ENCODE data around the gene ZDBF2.
"Not testable (repeated sequence)": the region's sequence is repeated elsewhere in the genome, so short reads cannot be mapped to it uniquely, and the experiment has no call there.

The ZDBF2 gene

DNA sequence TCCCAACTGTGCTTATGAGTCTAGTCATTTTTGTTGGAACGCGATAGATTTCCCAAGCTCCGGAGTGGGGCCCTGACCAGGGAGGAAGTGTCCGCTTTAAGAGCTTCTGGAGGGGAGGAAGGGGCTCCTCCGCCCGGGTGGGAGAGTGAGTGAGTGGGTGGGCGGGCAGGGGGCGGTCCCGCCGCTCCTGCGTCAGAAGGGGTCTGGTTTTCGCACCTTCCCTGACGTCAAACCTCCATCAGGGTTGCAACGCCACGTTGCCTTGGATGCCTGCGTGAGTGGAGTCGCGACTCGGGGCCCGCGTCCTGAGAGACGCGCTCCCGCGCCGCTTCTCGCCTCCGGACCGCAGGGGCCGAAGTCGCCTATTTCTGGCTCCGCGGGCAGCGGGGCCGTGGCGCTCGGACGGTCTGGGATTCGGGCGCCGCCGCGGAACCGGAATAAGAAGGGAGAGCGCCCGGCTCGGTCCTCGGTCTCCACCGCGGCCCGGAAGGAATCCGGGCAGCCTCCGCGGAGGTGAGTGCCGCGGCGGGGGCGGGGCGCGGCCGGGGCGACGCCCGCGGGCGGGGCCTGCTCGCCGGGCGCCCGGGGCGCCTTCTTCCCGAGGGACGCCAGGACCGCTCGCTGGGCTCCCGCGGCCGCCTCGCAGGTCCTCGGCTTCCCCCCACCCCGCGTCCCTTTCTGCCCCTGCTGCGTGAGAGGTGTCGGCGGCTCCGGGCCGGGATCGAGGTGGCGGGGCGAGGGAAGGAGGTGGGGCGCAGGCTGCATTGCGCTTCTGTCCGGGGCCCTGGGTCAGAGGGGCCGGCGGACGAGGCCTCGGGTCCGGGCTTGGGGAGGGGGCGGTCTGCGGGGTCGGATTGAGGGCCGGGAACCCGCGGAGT lies at the start of gene ZDBF2:
ZDBF2 (plus strand) TSS at position 230 of the 878 bp plus-strand sequence. CDS start 7,187 bp downstream, outside the sequence.
- peak; percentile 58 for DNase-seq

DNA sequence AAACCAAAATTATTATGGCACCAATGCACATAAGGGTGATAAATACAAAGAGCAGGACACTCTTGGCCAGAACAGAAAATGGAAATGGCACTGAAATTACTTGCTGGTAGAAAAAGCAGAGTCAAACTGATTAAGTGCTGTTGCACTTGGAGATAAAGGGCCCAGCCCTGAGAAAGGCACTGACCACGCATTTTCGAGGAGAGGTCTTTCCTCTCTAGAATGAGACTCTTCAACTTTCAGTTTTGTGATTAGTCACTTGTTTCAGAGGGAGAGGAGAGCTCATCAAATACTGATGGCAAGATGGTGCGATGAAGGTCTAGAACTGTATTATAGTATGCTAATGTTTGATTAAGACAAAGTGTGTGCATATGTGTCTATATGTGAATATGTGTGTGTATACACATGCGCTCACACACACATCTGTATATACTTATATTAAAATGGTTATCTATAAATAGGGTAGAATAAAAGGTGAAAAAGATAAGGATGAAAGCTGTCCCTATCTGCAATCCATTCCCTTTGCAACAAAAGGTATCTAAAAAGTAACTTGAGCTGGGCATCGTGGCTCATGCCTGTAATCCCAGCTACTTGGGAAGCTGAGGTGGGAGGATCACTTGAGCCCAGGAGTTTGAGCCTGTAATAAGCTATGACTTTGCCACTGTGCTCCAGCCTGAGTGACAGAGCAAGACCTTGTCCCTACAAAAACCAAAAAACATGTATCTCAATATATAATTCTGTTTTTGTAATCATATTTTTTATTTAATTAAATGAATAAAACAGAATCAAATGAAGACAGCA lies 48.8 kb upstream of the ZDBF2 start:
- no peak for DNase-seq

DNA sequence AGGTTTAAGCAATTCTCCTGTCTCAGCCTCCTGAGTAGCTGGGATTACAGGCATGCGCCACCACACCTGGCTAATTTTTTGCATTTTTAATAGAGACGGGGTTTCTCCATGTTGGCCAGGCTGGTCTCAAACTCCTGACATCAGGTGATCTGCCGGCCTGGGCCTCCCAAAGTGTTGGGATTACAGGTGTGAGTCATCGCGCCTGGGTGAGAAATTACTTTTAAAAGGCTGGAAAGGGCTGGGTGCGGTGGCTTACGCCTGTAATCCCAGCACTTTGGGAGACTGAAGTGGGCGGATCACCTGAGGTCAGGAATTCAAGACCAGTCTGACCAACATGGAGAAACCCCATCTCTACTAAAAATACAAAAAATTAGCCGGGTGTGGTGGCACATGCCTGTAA lies 45.8 kb upstream of the ZDBF2 start:
- DNase-seq = not testable (repeated sequence)

DNA sequence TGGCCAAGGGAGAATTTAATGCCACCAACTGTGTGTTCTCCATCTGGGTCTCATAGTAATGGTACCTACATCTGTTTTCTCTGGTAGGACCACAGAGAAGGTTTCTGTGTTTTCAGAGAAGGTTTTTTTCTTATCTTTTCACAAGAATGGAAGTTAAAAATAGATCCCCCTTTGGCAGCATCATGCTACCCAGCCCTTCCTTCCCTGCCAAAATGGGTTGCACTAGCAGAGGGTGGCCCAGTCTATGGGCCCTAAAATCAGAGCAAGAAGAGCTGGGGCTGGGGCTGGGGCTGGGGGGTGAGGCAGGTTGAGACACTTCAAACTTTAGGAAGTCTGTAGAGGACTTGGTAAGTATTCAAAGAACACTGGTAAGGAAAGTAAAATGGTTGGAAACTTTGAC lies 44.8 kb upstream of the ZDBF2 start:
- DNase-seq = no peak

DNA sequence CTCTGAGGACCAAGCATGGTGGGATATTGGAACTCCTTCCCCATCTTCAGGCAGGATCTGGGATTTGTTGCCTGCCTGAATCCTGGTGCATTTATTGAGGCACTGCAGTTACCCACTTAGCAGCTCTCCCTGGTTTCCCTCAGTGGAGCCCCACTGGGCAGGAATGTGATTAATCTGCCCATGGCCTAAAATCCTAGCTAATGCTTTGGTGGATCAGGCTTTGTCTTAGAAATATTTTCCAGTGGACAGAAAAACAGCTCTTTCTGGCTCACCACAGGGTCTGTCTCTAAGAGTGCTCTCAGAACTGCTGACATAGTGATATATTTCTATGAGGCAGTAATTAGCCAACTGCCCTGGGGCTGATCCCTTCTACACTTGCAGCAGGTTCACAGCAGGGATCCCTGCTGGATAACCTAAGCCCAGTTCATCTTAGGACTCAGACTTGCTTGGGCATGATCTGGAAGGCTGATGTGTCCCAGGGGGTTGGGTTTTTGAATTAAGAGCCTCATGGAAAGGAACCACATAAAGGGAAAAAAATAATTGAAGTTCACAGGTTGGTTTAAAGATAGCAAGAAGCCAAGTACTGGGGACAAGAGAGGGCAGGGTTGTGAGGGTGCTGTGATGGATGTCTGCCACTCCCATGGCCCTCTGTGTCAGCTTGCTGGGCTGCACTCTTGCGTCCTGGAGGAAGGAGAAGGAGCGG lies 44.3 kb upstream of the ZDBF2 start:
- no peak for DNase-seq

DNA sequence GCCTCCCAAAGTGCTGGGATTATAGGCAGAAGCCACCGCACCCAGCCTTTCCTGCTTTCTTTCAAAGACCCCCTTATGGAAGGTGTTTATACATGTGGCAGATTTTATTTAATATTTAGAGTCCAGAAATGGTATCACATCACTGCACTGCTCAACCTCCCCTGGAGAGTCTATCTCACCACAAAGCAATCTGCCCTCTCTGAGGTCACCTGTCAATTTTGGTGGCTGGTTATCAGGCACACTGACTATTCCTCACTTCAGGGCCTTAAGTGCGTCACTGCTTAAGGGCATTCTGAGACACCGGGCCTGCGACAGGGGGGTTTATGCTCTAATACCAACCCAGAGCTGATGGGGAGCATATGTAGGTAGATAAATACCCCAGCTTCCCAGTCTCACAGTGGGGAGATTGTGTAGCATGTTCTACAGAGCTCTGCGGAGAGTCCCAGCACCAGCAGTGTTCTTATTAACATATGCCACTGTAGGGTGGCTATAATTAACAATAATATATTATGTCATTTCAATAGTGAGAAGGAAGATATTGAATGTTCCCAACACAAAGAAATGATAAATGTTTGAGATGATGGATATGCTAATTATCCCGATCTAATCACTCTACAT lies 42.7 kb upstream of the ZDBF2 start:
- no peak for DNase-seq

DNA sequence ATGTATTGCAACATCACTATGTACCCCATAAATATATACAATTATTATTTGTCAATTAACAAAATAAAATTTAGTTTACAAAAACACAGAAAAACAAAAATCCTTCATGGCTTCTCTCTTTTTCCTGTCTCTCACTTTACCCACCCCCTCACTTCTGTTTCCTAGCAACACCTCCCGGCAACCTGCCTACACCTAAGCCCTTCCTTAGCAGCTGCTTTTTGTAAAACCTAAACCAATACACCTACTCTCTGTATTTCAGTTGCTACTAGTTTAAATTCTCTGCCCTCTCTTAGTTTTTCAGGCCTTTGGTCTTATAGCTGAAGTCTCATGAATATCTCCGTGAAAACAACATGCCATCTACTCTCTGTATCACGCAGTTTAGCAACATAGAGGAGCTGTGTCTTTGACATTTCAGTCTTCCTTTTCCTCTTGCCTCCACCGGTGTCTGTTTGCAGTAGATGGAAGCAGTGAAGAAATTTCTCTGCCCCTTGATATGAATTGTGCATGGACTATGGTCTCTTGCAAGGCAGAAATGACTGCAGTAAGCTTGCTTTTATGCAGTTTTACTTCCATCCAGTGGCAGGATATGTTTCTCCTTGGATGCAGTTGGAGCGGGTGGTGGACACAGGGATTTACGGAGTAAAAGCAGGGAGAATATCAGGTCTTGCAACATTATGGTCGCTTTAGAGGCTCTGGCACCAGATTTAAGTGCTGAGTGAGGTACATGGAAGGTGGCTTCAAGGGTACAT lies 42.0 kb upstream of the ZDBF2 start:
- no peak for DNase-seq

DNA sequence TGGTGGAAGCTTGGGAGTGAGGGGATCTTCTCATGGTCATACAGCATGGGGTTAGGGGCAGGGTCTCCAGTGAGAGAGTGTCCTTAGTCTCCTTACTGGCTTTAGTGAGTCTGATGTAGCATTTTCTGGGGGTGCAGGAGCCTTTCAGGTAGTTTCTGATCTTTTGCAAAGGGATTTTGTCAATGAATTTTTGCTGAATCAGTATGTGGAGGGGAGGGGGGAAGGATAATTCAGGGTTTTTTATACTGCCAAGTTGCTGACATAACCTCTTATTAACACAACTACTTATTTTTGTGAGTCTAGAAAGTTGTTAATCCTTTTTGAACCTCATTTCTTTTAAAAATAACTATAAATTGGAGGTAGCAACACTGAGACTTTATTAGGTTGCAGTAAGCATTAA lies 35.3 kb upstream of the ZDBF2 start:
- no peak for DNase-seq

DNA sequence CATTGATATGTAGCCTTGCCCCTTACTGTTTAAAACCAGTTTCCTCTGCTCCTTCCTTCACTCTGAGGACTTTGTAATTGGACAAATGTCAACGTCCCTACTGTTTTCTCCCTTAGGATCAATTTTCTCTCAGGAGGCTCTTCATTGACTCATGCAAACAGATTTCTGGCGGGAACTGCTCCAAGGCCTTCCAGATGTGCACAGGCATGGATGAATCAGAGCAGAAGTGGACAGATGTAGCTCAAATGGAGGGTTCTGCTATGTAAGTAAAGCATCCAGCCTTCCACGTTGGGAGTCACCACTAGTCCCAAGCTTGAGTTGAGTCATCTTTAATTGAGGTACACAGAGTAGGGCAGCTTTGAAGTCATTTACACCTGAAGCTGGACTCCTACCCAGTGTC lies 34.1 kb upstream of the ZDBF2 start:
- no peak for DNase-seq

DNA sequence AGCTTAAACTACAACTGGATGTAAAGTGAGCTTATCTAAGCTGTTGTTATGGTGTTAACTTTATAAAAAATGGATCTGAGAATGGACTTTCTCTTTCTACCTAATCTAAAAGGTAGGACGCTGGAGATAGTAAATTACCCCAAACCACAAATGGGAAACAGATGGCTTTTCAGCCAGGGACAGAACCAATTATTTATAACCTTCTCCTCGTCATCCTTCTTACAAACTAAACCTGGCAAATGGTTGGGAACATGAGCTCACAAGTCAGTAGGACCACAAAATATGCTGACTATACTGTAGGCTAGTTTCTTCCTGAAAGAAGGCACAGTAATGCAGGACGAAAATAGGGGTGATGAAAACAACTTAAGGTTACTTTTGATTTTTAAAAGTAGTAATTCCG lies 32.7 kb upstream of the ZDBF2 start:
- DNase-seq = peak; percentile 14

DNA sequence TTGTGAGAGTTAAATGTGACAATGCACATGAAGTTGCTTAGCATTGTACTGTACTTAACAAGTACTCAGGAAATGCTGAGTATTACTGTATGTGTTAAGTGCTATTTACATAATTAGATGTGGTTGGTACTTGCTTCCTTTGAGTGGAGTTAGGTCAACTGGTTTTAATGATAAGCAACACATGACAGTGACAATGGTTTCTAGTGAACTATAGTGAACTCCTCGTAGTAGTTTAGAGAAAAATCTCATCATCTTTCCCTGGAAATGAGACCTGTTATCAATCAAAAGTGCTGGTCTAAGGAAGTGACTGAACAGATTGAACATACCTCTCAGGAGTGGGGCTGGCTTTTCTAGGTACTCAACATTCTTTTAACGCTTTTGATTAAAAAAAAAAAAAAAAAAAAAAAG lies 29.2 kb upstream of the ZDBF2 start:
- no peak for DNase-seq

DNA sequence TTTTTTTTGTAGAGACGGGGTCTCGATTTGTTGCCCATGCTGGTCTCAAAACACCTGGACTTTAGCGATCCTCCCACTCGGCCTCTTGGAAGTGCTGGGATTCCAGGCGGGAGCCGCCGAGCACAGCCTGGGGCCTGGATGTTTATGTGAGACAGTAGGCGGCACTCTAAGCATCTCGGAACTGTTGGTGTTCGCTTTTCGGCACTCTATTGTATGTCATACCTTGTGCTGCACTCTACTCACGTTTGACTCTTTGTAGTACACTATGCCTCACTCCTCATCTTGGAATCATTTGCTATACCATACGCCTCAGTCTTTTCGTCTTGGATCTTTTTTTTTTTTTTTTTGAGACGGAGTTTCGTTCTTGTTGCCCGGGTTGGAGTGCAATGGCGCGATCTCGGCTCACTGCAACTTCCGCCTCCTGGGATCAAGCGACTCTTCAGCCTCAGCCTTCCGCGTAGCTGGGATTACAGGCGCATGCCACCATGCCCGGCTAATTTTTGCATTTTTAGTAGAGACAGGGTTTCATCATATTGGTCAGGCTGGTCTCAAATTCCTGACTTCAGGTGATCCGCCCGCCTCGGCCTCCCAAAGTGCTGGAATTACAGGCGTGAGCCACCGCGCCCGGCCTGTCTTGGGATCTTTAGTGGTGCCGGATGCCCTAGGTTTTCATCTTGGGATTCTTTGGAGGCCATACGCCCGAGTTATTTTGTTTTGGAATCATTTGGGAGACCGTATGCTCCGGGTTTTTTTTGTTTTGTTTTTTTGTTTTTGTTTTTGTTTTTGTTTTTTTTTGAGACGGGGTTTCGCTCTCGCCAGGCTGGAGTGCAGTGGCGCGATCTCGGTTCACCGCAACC lies 24.2 kb upstream of the ZDBF2 start:
- peak; percentile 3 for DNase-seq

DNA sequence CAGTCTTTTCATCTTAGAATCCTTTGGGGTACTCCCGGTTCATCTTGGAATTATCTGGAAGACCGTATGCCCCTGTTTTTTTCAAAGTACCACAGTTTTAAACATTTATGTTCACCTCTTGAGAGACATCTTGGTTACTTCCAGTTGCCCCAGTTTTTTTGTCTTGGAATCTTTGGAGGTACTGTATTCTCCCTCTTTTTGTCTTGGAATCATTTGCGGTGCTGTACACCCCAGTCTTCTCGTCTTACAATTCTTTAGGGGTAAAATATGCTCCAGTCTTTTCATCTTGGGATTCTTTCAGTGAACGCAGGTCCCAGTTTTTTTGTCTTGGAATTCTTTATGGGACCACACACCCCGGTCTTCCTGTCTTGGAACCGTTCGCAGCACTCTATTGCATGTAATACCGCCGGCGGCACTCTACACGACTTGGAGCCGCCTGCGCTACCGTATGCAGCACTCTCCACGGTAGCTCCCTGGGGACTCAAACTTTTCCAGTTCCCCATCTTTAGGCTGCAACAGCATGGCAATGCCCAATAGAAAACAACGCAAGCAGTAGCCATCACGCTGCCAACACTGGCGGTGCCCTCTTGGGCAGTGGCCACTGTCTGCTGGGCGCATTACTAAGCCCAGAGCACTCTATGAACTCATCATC lies 21.2 kb upstream of the ZDBF2 start:
- DNase-seq = no peak

DNA sequence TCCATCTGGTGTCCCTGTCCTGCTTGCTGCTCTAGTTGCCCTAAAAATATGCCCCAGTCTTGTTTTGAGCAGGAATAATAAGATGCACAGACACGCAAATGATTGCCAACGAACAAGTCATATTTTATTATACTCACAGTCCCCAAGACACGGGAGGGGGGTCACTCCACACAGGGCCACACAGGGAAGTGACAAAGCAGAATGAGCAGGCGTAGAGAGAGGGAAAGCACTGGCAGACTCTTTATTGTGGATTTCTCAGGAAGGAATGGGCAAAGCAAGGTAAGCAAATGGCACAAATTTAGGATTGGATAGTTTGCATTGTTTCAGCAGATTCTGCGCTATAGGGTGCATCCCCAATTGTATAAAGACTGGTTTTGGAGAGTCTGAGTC lies 20.7 kb upstream of the ZDBF2 start:
- no peak for DNase-seq

DNA sequence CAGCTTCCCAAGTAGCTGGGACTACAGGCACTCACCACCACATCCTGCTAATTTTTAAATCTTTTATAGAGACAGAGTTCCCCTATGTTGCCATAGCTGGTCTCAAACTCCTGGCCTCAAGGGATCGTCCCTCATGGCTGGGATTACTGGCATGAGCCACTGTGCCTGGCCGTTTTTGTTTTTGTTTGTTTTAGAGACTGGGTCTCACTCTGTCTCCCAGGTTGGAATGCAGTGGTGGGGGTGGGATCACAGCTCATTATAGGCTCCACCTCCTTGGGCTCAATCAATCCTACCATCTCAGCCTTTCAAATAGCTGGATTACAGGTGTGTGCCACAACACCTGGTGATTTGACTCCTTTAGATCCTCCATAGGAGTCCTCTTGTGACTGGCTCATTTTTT lies 19.5 kb upstream of the ZDBF2 start:
- no peak for DNase-seq

DNA sequence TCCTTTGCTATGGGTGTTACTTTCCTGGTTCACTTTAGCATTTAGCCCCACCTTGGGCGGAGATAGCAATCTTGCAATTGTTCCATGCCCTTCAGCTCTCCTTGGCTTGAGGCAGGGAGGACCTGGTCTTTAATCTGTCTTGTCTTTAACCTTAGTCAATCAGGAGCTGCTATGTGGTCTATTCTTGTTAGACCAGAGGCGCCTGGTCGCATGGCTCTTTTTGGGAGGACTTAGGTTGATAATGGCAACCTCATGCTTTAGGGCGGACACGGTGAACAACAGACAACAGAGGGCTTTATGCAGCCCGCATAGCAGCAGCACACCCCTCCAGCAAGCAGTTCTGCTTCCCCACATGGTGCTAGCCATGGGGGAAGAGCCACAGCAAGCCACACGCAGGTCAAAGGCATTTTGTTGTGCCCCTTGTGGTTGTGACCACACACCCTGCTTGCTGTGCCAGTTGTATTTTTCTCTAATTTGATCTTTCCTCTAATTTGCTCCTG lies 17.7 kb upstream of the ZDBF2 start:
- no peak for DNase-seq

DNA sequence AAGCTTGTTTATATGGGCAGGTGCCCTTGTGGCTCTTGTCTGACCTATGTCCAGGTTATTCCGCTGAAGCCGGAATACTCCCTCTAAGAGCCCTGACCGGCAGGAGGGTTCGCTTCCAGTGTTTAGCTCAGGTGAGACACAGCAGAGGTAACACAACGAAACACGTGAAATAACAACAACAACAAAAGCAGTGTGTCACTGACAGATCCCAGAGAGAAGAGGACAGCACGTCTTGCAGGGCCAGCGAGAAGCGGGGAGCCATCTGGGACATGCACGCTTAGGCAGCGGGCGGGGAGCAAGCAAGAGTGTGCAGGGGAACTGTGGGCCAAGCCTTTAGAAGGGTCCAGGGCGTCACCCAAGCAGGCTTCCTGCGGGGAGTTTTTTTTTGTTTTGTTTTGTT lies 17.1 kb upstream of the ZDBF2 start:
- DNase-seq = no peak

DNA sequence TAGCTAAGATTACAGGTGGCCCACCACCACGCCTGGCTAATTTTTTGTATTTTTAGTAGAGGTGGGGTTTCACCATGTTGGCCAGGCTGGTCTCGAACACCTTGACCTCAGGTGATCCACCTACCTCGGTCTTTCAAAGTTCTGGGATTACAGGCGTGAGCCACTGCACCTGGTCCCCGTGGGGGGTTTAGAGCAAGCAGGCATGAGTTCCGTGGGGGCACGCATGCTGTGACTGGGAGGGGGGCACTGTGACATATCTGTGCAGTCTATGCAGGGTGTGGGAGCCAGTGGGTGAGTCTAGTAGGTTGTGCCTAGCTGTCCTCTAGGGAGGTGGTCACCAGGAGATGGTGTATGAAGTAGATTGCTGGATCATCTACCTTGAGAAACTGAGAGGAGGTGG lies 16.6 kb upstream of the ZDBF2 start:
- no peak for DNase-seq

DNA sequence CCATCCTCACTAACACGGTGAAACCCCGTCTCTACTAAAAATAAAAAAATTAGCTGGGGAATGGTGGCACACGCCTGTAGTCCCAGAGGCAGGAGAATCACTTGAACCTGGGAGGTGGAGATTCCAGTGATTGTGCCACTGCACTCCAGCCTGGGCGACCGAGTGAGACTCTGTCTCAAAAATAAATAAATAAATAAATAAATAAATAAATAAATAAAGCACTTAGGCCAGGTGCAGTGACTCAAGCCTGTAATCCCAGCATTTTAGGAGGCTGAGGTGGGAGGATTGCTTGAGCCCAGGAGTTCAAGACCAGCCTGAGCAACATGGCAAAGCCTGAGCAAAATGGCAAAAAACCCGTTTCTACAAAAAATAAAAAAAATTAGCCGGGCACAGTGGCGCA lies 15.8 kb upstream of the ZDBF2 start:
- not testable (repeated sequence) for DNase-seq

DNA sequence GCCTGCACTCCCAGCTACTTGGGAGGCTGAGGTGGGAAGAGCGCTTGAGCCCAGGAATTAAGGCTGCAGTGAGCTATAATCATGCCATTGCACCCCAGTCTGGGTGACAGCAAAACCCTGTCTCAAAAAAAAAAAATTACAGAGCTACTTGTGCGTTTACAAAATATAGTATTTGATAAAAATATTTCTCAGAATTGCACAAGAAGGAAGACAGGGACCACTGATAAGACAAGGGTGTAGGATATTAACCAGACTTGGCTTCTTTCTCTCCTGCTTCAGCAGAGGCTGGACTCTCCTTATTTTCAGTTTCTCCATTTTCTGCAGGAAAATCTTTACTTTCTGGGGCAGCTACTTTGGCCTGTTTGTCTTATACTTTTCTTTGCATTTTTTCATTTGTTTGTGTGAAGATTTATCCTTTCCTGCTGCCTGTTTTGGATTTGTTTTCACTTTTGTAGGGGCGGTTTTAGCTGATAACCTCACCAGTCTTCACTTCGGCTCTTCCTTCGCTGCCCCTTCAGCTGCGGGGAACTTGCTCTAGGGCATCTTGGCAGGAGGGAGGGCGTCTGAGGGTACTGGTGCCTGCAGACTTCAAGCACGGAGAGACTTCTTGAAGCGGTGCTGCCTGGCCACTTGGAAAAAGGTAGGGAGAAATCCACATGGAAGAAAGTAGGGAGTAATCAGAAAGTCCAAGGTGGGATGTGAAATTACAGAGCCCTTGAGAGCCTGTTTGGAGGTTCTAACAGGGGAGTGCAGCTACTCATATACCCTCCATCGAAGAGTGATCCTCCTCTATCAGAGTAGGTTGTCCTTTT lies 14.9 kb upstream of the ZDBF2 start:
- DNase-seq = no peak
